K562 (cell line): ENCODE results near the gene CFL1. TPM values are rescaled to one million over a fixed set of nuclear protein-coding genes. Genes with fewer than 3 reads are reported as not detected.
A peak's percentile ranks its signal among the peaks of the same experiment; 100 is the strongest.

Experiments
- ATAC-seq: fragments of 200-7000 bp; cut with Tn5 transposase; 3 replicates; pipeline ENCODE4 v1.9.1; 2020; ENCODE audit warnings: moderate library complexity
- BruUV-seq: library from RNA; stranded (reverse); fragments of 400-500 nt; replicated peaks from 2 replicates; lab custom pipeline; 2021; lab: Mats Ljungman, UMichigan
- CTCF ChIA-PET: fragments of 300-600 bp; formaldehyde crosslinking; extraction: SDS; loops from one replicate; lab custom pipeline; 2021; ENCODE audit warnings: low intra/inter-chr PET ratio; lab: Yijun Ruan, JAX
- POLR2A ChIA-PET: fragments of 300-600, 350-650 bp; sonication (Branson Sonifier 250); formaldehyde crosslinking; extraction: SDS; loops from one replicate; lab custom pipeline; 2021; ENCODE audit warnings: antibody characterized with exemption, inconsistent platforms; lab: Yijun Ruan, JAX
- DNase-seq, 4 experiments: peaks; one replicate each; pipeline versions ENCODE4 v3.0.0 to v3.0.0-alpha.2; 2011 to 2018; ENCODE audit warnings: low spot score in 3 of 4, mixed read lengths in 3 of 4; ENCODE audit errors: extremely low read depth in 1 of 4
- FAIRE-seq: peaks from 2 replicates; lab custom pipeline; 2011; peaks lifted over from hg19 to GRCh38; lab: Jason Lieb, UNC
- H2AFZ ChIP-seq: 2 replicates; pipeline ENCODE4 v1.6.0; 2011; ENCODE audit warnings: low read depth, low read length, control low read depth, inconsistent platforms
- H3K27ac ChIP-seq: fragments of 200-600 bp; 3 replicates; pipeline ENCODE4 v1.8.0; 2011; ENCODE audit warnings: low read depth, mild to moderate bottlenecking, control low read depth, inconsistent platforms, low read length, moderate library complexity, mixed read lengths; ENCODE audit errors: extremely low read depth
- H3K27me3 ChIP-seq, 2 experiments: fragments of 300-600 bp in 1 of 2; 2 replicates in 1 of 2; 3 replicates in 1 of 2; pipeline versions ENCODE4 v1.6.0 to v1.8.0; 2011; ENCODE audit warnings: inconsistent platforms in 2 of 2, low read length in 2 of 2, mild to moderate bottlenecking in 1 of 2, mixed read lengths in 1 of 2, moderate library complexity in 1 of 2; ENCODE audit not compliant: control insufficient read depth in 2 of 2, insufficient read depth in 2 of 2
- H3K36me3 ChIP-seq: fragments of 300-600 bp; 3 replicates; pipeline ENCODE4 v1.8.0; 2011; ENCODE audit warnings: mild to moderate bottlenecking, low read length, inconsistent platforms; ENCODE audit not compliant: control insufficient read depth, insufficient read depth
- H3K4me1 ChIP-seq, 2 experiments: fragments of 200-600 bp in 1 of 2; replicated peaks in 1 of 2; 2 replicates in 1 of 2; 3 replicates in 1 of 2; pipeline versions ENCODE4 v1.5.1 to v1.8.0; 2011; ENCODE audit warnings: inconsistent platforms in 2 of 2, low read length in 2 of 2, mild to moderate bottlenecking in 1 of 2, mixed read lengths in 1 of 2, moderate library complexity in 1 of 2; ENCODE audit not compliant: control insufficient read depth in 2 of 2, insufficient read depth in 2 of 2
- H3K4me2 ChIP-seq: 2 replicates; pipeline ENCODE4 v1.6.1; 2011; ENCODE audit warnings: low read length, control low read depth, inconsistent platforms, mixed read lengths; ENCODE audit not compliant: insufficient read depth
- H3K4me3 ChIP-seq: fragments of 200-600 bp; sonication (generic), shearing (Covaris generic); 2 replicates; pipeline ENCODE4 v1.5.1; 2016; ENCODE audit warnings: control low read depth, inconsistent platforms
- H3K79me2 ChIP-seq: fragments of 200-600 bp; 3 replicates; pipeline ENCODE4 v1.8.0; 2011; ENCODE audit warnings: low read length, inconsistent platforms; ENCODE audit not compliant: control insufficient read depth, insufficient read depth
- H3K9ac ChIP-seq, 2 experiments: 2 replicates each; pipeline versions ENCODE4 v1.6.0 to v1.6.1; 2011; ENCODE audit warnings: low read depth in 2 of 2, low read length in 2 of 2, control low read depth in 1 of 2, inconsistent platforms in 1 of 2, mild to moderate bottlenecking in 1 of 2, mixed read lengths in 1 of 2; ENCODE audit not compliant: insufficient read depth in 1 of 2
- H3K9me1 ChIP-seq: one replicate; pipeline ENCODE4 v1.6.0; 2011; ENCODE audit warnings: inconsistent platforms, mild to moderate bottlenecking, low read length, moderate library complexity; ENCODE audit not compliant: control insufficient read depth, insufficient read depth
- H3K9me3 ChIP-seq: replicated peaks from 2 replicates; pipeline ENCODE4 v1.5.1; 2011; ENCODE audit warnings: low read depth, low read length, inconsistent platforms; ENCODE audit not compliant: control insufficient read depth, insufficient read depth
- H4K20me1 ChIP-seq: replicated peaks from 2 replicates; pipeline ENCODE4 v1.6.1; 2011; ENCODE audit warnings: low read length, inconsistent platforms, mixed read lengths; ENCODE audit not compliant: control insufficient read depth, insufficient read depth
- ATF7 ChIP-seq: fragments of 450-650 bp; IDR thresholded peaks from 2 replicates; pipeline ENCODE4 v1.7.1; 2014; ENCODE audit warnings: mild to moderate bottlenecking, moderate library complexity
- ZFP36 ChIP-seq: fragments of 150-350 bp; IDR thresholded peaks from 2 replicates; pipeline ENCODE4 v1.6.1; 2018; ENCODE audit warnings: low read length, low read depth; ENCODE audit not compliant: partially characterized antibody
- ZNF239 ChIP-seq: fragments of 250-450 bp; sonication (Bioruptor Pico); IDR thresholded peaks from 2 replicates; pipeline ENCODE4 v1.4.0; 2020; ENCODE audit warnings: mild to moderate bottlenecking
- ZNF24 ChIP-seq: fragments of 450-650 bp; IDR thresholded peaks from 2 replicates; pipeline ENCODE4 v1.6.1; 2016
- ZNF282 ChIP-seq: sonication (generic); formaldehyde crosslinking; IDR thresholded peaks from 2 replicates; pipeline ENCODE4 v1.8.1; 2023; ENCODE audit warnings: missing genetic modification reagents
- ZNF395 ChIP-seq: fragments of 200-800 bp; sonication (Bioruptor generic); IDR thresholded peaks from 2 replicates; pipeline ENCODE4 v1.6.1; 2017; ENCODE audit warnings: missing genetic modification characterization, missing compliant biosample characterization
- ZNF41 ChIP-seq: fragments of 250-450 bp; sonication (Bioruptor Pico); conservative IDR thresholded peaks from 2 replicates; pipeline ENCODE4 v1.4.0; 2020; ENCODE audit warnings: mild to moderate bottlenecking
- ZNF695 ChIP-seq: fragments of 450-650 bp; formaldehyde crosslinking; IDR thresholded peaks from 2 replicates; pipeline ENCODE4 v1.4.0; 2020; ENCODE audit warnings: mild to moderate bottlenecking, moderate library complexity
- WGBS: fragments of 100-300 bp; shearing (Covaris generic); methylation state at CpG from one replicate; pipeline ENCODE4 v1.1.6; 2016; ENCODE audit warnings: low coverage, mixed read lengths; ENCODE audit not compliant: insufficient coverage; ENCODE audit errors: missing lambda C conversion rate; 5-methylcytosine and 5-hydroxymethylcytosine counted together
- in situ Hi-C: fragments of 300-500 bp; cut with MboI; formaldehyde crosslinking; loops from 4 replicates; pipeline ENCODE4 v1.15.0; 2018; ENCODE audit warnings: inconsistent platforms, mixed read lengths
- intact Hi-C: fragments of 100-400 bp; cut with micrococcal nuclease; formaldehyde crosslinking; loops from 2 replicates; pipeline ENCODE4 v1.14.2; 2022
- polyA plus RNA-seq, 8 experiments: library from polyadenylated mRNA; depleted of rRNA in 4 of 8; stranded (reverse) in 5 of 8; unstranded in 3 of 8; fragments of >200 nt; fragmentation: Nextera tagmentation in 2 of 8; fragmentation: Illumina TruSeq in 1 of 8; extraction: Ambion mirVana in 2 of 8; extraction: Trizol in 1 of 8; gene quantifications; 2 replicates each; pipeline versions ENCODE4 v1.2.1 to v1.2.3, GENCODE V29; 2011 to 2014; ENCODE audit warnings: inconsistent platforms in 1 of 8, missing spikeins in 1 of 8
- total RNA-seq, 7 experiments: library from RNA; depleted of rRNA in 6 of 7; stranded (reverse); fragments of >200 nt in 6 of 7; fragmentation: Illumina TruSeq in 2 of 7; extraction: Trizol in 2 of 7; gene quantifications; 2 replicates each; pipeline versions ENCODE4 v1.2.1 to v1.2.3, GENCODE V29; 2011 to 2021; ENCODE audit warnings: low replicate concordance in 1 of 7
- TF ChIP-seq, protein P1 (sequence below): fragments of 250-450 bp; sonication (Bioruptor Pico); IDR thresholded peaks from 2 replicates; pipeline ENCODE4 v1.4.0; 2020; ENCODE audit warnings: borderline replicate concordance
- TF ChIP-seq, protein P2 (sequence below): fragments of 250-450 bp; sonication (Bioruptor Pico); IDR thresholded peaks from 2 replicates; pipeline ENCODE4 v1.4.0; 2020

Gene CFL1
- total and polyA plus RNA-seq, 9 of the 15 experiments (the other 6 are each of a cell fraction or from before 2014, with no cell fraction given): 105 to 1,101 (median 859) TPM

DNA sequence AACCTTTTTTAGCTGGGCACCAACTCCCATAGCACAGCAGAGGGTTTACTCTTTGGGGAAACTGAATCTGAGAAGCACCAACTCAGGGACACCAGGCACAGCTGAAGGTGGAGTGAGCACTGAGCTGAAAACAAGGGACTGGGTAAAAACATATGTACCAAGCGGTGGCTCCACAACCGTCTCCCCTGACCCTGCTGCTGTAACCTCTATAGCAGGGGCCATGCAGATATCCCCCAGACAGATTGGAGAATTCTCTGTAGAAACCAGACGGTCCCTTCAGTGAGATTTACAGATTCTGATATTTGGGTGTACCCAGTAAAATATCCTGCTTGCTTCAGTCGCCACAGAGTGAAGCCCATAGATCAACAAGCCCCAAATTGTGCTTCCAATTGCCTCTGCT is 28.5 kb downstream of the CFL1 start (continued):
- TF ChIP-seq, protein P1, sequence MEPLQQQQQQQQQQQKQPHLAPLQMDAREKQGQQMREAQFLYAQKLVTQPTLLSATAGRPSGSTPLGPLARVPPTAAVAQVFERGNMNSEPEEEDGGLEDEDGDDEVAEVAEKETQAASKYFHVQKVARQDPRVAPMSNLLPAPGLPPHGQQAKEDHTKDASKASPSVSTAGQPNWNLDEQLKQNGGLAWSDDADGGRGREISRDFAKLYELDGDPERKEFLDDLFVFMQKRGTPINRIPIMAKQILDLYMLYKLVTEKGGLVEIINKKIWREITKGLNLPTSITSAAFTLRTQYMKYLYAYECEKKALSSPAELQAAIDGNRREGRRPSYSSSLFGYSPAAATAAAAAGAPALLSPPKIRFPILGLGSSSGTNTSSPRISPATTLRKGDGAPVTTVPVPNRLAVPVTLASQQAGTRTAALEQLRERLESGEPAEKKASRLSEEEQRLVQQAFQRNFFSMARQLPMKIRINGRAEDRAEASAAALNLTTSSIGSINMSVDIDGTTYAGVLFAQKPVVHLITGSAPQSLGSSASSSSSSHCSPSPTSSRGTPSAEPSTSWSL (CRISPR knock-in tag): no peak
- TF ChIP-seq ATF7 (no peak), ZNF24 (no peak), ZNF239 (CRISPR knock-in tag) (no peak)

DNA sequence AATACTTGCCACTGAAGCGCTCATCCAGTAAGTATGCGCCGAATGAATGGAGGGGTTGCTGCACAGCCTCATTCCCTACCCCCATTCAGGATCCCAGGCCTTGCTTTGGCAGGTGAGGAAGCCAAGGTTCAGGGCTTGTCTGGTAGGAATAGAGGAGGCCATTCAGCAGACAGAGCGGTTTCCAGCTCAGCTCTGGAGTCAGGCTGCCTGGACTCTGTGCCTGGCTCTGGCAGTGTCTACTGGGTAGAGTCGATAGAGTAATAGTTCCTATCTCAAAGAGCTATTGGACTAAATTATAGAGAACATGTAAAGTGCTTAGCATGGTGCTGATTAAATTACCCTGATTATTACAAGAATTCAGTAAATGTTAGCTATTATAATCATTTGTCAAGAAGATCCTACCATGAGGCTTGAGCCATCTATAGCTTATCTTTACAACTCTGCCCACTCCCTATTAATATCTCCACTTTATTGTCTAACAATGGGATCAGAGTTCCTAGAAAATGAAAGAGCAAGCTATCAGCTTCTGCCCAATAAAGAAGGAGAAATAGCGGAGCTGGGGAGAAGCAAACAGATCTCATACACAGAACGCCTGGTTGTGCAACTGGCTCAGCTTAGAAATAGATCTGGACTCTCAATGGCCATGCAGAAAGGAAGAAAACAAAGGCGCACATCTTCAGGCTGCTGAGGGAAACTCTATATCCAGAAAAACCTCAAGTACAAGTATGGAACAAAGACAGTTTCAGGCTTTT is 30.8 kb downstream of the CFL1 start:
- intact Hi-C loops: no loop called here
- POLR2A ChIA-PET: interaction anchor here (0.9 to 5.2 kb wide), 5 partner anchors 10 to 44 kb away, joined by 3 to 27 read pairs (median 9); partner anchors contain the start of gene CFL1
- Histone ChIP-seq H3K27ac (no peak overlapping the region), H2AFZ (peak overlapping the region; percentile 3; the same call in 1 of the 2 replicates), H4K20me1 (no peaks in the 10 kb centered on the region), H3K9me3 (no peaks in the 10 kb centered on the region), H3K27me3 (peaks cover 3 to 5% of the 10 kb centered on the region in 2 experiments; a peak in 2 of 5 replicates), H3K4me2 (no peak overlapping the region), H3K9me1 (no peaks in the 10 kb centered on the region), H3K36me3 (no peaks in the 10 kb centered on the region), H3K79me2 (no peaks in the 10 kb centered on the region), H3K9ac (no peak overlapping the region), H3K4me1 (no peaks in the 10 kb centered on the region), H3K4me3 (no peak overlapping the region)
- no TSS peak for BruUV-seq
- DNase-seq: peak in 2 of 4 experiments; percentile 3 to 5
- in situ Hi-C loops: no loop called here
- TF ChIP-seq ZNF395 (CRISPR knock-in tag) (no peak), ZNF41 (CRISPR knock-in tag) (no peak), ZNF695 (CRISPR knock-in tag) (no peak), ZFP36 (no peak), ZNF282 (no peak)
- TF ChIP-seq, protein P2, sequence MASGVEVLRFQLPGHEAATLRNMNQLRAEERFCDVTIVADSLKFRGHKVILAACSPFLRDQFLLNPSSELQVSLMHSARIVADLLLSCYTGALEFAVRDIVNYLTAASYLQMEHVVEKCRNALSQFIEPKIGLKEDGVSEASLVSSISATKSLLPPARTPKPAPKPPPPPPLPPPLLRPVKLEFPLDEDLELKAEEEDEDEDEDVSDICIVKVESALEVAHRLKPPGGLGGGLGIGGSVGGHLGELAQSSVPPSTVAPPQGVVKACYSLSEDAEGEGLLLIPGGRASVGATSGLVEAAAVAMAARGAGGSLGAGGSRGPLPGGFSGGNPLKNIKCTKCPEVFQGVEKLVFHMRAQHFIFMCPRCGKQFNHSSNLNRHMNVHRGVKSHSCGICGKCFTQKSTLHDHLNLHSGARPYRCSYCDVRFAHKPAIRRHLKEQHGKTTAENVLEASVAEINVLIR (CRISPR knock-in tag): no peak
- 51% methylated on average over 8 of the region's 8 CpGs for WGBS
- no peak for ATAC-seq
- CTCF ChIA-PET: interaction anchor here (1.0 kb wide), 1 partner anchor 9 kb away, joined by 3 read pairs; no protein-coding TSS in a partner anchor
- FAIRE-seq: no peak
